H9 (cell line): Measurements from ENCODE around the gene IL1RAPL1. TPM values are rescaled to one million over a fixed set of nuclear protein-coding genes. Genes with fewer than 3 reads are reported as not detected.

Source experiments
- DNase-seq: peaks from one replicate; pipeline ENCODE4 v3.0.0-alpha.2; 2017
- H2AFZ ChIP-seq: one replicate; pipeline ENCODE4 v1.6.1; 2013; ENCODE audit warnings: mild to moderate bottlenecking, low read length, control low read depth, moderate library complexity
- H2AK5ac ChIP-seq: 2 replicates; pipeline ENCODE4 v1.6.1; 2013; ENCODE audit warnings: low read length, control low read depth, mixed read lengths; ENCODE audit not compliant: insufficient read length
- H2BK120ac ChIP-seq: one replicate; pipeline ENCODE4 v1.6.1; 2013; ENCODE audit warnings: low read depth, mild to moderate bottlenecking, low read length, control low read depth, inconsistent platforms; ENCODE audit not compliant: poor library complexity, severe bottlenecking
- H2BK12ac ChIP-seq: 2 replicates; pipeline ENCODE4 v1.6.1; 2013; ENCODE audit warnings: low read length, control low read depth, mixed read lengths, low read depth; ENCODE audit not compliant: insufficient read length
- H2BK15ac ChIP-seq: 2 replicates; pipeline ENCODE4 v1.6.1; 2013; ENCODE audit warnings: low read depth, low read length, control low read depth
- H2BK20ac ChIP-seq: one replicate; pipeline ENCODE4 v1.6.1; 2013; ENCODE audit warnings: low read depth, mild to moderate bottlenecking, low read length, control low read depth, inconsistent platforms; ENCODE audit not compliant: poor library complexity, severe bottlenecking
- H2BK5ac ChIP-seq: 2 replicates; pipeline ENCODE4 v1.6.1; 2013; ENCODE audit warnings: low read length, control low read depth, mixed read lengths; ENCODE audit not compliant: insufficient read length
- H3K14ac ChIP-seq: 2 replicates; pipeline ENCODE4 v1.6.1; 2013; ENCODE audit warnings: low read length, control low read depth; ENCODE audit not compliant: insufficient read depth
- H3K18ac ChIP-seq: 2 replicates; pipeline ENCODE4 v1.6.1; 2013; ENCODE audit warnings: low read depth, mild to moderate bottlenecking, mixed read lengths, low read length, control low read depth; ENCODE audit not compliant: insufficient read length
- H3K23ac ChIP-seq: 2 replicates; pipeline ENCODE4 v1.6.1; 2013; ENCODE audit warnings: low read length, control low read depth, mixed read lengths, low read depth; ENCODE audit not compliant: insufficient read length
- H3K23me2 ChIP-seq: 2 replicates; pipeline ENCODE4 v1.6.1; 2013; ENCODE audit warnings: low read depth, mild to moderate bottlenecking, mixed read lengths, low read length, control low read depth; ENCODE audit not compliant: insufficient read length, poor library complexity, severe bottlenecking
- H3K27ac ChIP-seq: 2 replicates; pipeline ENCODE4 v1.5.1; 2013; ENCODE audit warnings: low read length, control low read depth, mixed read lengths, low read depth; ENCODE audit not compliant: insufficient read length
- H3K27me3 ChIP-seq: 2 replicates; pipeline ENCODE4 v1.6.1; 2013; ENCODE audit warnings: low read length, control low read depth, inconsistent platforms; ENCODE audit not compliant: insufficient read depth
- H3K4ac ChIP-seq: 2 replicates; pipeline ENCODE4 v1.6.1; 2013; ENCODE audit warnings: low read depth, mild to moderate bottlenecking, control low read depth, inconsistent platforms, low read length, moderate library complexity
- H3K4me1 ChIP-seq: 2 replicates; pipeline ENCODE4 v1.6.1; 2013; ENCODE audit warnings: low read length, control low read depth, inconsistent platforms; ENCODE audit not compliant: insufficient read depth
- H3K4me2 ChIP-seq: 2 replicates; pipeline ENCODE4 v1.6.1; 2013; ENCODE audit warnings: low read length, control low read depth, mixed read lengths; ENCODE audit not compliant: insufficient read length, insufficient read depth
- H3K56ac ChIP-seq: 2 replicates; pipeline ENCODE4 v1.6.1; 2013; ENCODE audit warnings: low read depth, mild to moderate bottlenecking, mixed read lengths, low read length, control low read depth; ENCODE audit not compliant: insufficient read length
- H3K79me1 ChIP-seq: 2 replicates; pipeline ENCODE4 v1.6.1; 2013; ENCODE audit warnings: low read depth, mild to moderate bottlenecking, moderate library complexity, low read length, control low read depth, inconsistent platforms; ENCODE audit not compliant: insufficient read depth, poor library complexity, severe bottlenecking
- H3K79me2 ChIP-seq: 2 replicates; pipeline ENCODE4 v1.6.1; 2013; ENCODE audit warnings: low read length, control low read depth, inconsistent platforms; ENCODE audit not compliant: insufficient read depth
- H3K9ac ChIP-seq: 2 replicates; pipeline ENCODE4 v1.6.1; 2013; ENCODE audit warnings: low read length, control low read depth, mixed read lengths; ENCODE audit not compliant: insufficient read length; ENCODE audit errors: extremely low read depth
- H3K9me3 ChIP-seq: one replicate; pipeline ENCODE4 v1.6.1; 2013; ENCODE audit warnings: low read depth, low read length, inconsistent platforms; ENCODE audit not compliant: control insufficient read depth
- H3T11ph ChIP-seq: one replicate; pipeline ENCODE4 v1.6.1; 2013; ENCODE audit warnings: mild to moderate bottlenecking, low read length, control low read depth, inconsistent platforms
- H4K20me1 ChIP-seq: one replicate; pipeline ENCODE4 v1.6.1; 2013; ENCODE audit not compliant: control insufficient read depth, insufficient read length, insufficient read depth
- H4K5ac ChIP-seq: 2 replicates; pipeline ENCODE4 v1.6.1; 2013; ENCODE audit warnings: low read depth, mild to moderate bottlenecking, mixed read lengths, low read length, control low read depth; ENCODE audit not compliant: insufficient read length
- H4K8ac ChIP-seq: replicated peaks from 2 replicates; pipeline ENCODE4 v1.6.1; 2013; ENCODE audit warnings: low read length, control low read depth, mixed read lengths, low read depth; ENCODE audit not compliant: insufficient read length
- H4K91ac ChIP-seq: 2 replicates; pipeline ENCODE4 v1.6.1; 2013; ENCODE audit warnings: low read depth, mild to moderate bottlenecking, moderate library complexity, mixed read lengths, low read length, control low read depth; ENCODE audit not compliant: insufficient read length
- H3K27ac Mint-ChIP-seq, 3 experiments: 2 replicates in 2 of 3; 3 replicates in 1 of 3; pipeline ENCODE4 v1.8.0; 2020 to 2021; ENCODE audit warnings: mixed read lengths in 3 of 3, mild to moderate bottlenecking in 1 of 3, moderate library complexity in 1 of 3
- H3K27me3 Mint-ChIP-seq: 2 replicates; pipeline ENCODE4 v1.8.0; 2021; ENCODE audit warnings: low read depth, mild to moderate bottlenecking, moderate library complexity, mixed read lengths
- H3K36me3 Mint-ChIP-seq, 3 experiments: 2 replicates in 2 of 3; 3 replicates in 1 of 3; pipeline ENCODE4 v1.8.0; 2020 to 2021; ENCODE audit warnings: low read depth in 3 of 3, mixed read lengths in 3 of 3; ENCODE audit not compliant: insufficient read depth in 1 of 3
- H3K4me1 Mint-ChIP-seq, 2 experiments: 2 replicates each; pipeline ENCODE4 v1.8.0; 2020; ENCODE audit warnings: mixed read lengths in 2 of 2
- H3K4me3 Mint-ChIP-seq, 2 experiments: 2 replicates in 1 of 2; 3 replicates in 1 of 2; pipeline ENCODE4 v1.8.0; 2020 to 2021; ENCODE audit warnings: mild to moderate bottlenecking in 2 of 2, mixed read lengths in 2 of 2, moderate library complexity in 1 of 2
- H3K9me3 Mint-ChIP-seq, 2 experiments: 2 replicates in 1 of 2; 3 replicates in 1 of 2; pipeline ENCODE4 v1.8.0; 2020; ENCODE audit warnings: mild to moderate bottlenecking in 2 of 2, mixed read lengths in 2 of 2, moderate library complexity in 1 of 2
- total RNA-seq: library from RNA; stranded (reverse); gene quantifications from 2 replicates; pipeline ENCODE4 v1.2.1, GENCODE V29; 2021
- TF ChIP-seq, protein P1 (sequence below): fragments of 200-600 bp; sonication (generic); conservative IDR thresholded peaks from 3 replicates; pipeline ENCODE4 v1.8.0; 2021; ENCODE audit warnings: antibody characterized with exemption, mild to moderate bottlenecking

IL1RAPL1 gene
- total RNA-seq, 1 experiment from 2014 or later, result 0.31 TPM

- no peak overlapping the region for H3K14ac ChIP-seq
- peaks cover 12 to 58% of the 10 kb centered on the region in 2 experiments for H3K9me3 Mint-ChIP-seq
- no peak for DNase-seq
Measured at GRCh38 chrX:29903360-29903759, 1316.1 kb downstream of the IL1RAPL1 start.

More at GRCh38 chrX:29903360-29903759, 1316.1 kb downstream of the IL1RAPL1 start:
- Histone ChIP-seq H4K91ac (no peak overlapping the region), H2BK120ac (no peak overlapping the region), H3K4me1 (no peaks in the 10 kb centered on the region), H4K8ac (no peak overlapping the region), H3K79me1 (no peaks in the 10 kb centered on the region), H3K23me2 (no peaks in the 10 kb centered on the region), H3K23ac (no peak overlapping the region), H3T11ph (no peak overlapping the region), H3K56ac (no peak overlapping the region), H4K20me1 (no peaks in the 10 kb centered on the region), H3K18ac (no peak overlapping the region), H3K27ac (no peak overlapping the region), H2BK15ac (no peak overlapping the region), H3K9me3 (no peaks in the 10 kb centered on the region), H3K9ac (no peak overlapping the region), H2BK20ac (no peak overlapping the region), H3K27me3 (no peaks in the 10 kb centered on the region), H3K4me2 (no peak overlapping the region), H3K79me2 (no peaks in the 10 kb centered on the region), H4K5ac (no peak overlapping the region), H2AFZ (no peak overlapping the region), H2AK5ac (no peak overlapping the region), H2BK12ac (no peak overlapping the region), H2BK5ac (no peak overlapping the region), H3K4ac (no peak overlapping the region)
- no peak overlapping the region for H3K4me3 Mint-ChIP-seq
- TF ChIP-seq, protein P1, sequence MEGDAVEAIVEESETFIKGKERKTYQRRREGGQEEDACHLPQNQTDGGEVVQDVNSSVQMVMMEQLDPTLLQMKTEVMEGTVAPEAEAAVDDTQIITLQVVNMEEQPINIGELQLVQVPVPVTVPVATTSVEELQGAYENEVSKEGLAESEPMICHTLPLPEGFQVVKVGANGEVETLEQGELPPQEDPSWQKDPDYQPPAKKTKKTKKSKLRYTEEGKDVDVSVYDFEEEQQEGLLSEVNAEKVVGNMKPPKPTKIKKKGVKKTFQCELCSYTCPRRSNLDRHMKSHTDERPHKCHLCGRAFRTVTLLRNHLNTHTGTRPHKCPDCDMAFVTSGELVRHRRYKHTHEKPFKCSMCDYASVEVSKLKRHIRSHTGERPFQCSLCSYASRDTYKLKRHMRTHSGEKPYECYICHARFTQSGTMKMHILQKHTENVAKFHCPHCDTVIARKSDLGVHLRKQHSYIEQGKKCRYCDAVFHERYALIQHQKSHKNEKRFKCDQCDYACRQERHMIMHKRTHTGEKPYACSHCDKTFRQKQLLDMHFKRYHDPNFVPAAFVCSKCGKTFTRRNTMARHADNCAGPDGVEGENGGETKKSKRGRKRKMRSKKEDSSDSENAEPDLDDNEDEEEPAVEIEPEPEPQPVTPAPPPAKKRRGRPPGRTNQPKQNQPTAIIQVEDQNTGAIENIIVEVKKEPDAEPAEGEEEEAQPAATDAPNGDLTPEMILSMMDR, result peak; percentile 62
- no peaks in the 10 kb centered on the region for H3K27me3 Mint-ChIP-seq
- H3K27ac Mint-ChIP-seq, result no peak overlapping the region
- peaks cover 0 to 7% (median 0%) of the 10 kb centered on the region in 3 experiments; a peak in 1 of 7 replicates for H3K36me3 Mint-ChIP-seq
- H3K4me1 Mint-ChIP-seq, result peaks cover 3 to 7% of the 10 kb centered on the region in 2 experiments
